Pancreas (tissue), 10 donors: ENCODE measurements around the gene S100A9. TPM values are rescaled to one million over a fixed set of nuclear protein-coding genes. Genes with fewer than 3 reads are reported as not detected.
"Not testable (repeated sequence)": the region's sequence is repeated elsewhere in the genome, so short reads cannot be mapped to it uniquely, and the experiment has no call there.

Experiments
- ATAC-seq, 4 donors: fragments of 200-7000 bp; cut with Tn5 transposase; one replicate each; pipeline versions ENCODE4 v1.8.0 to v1.9.1; 2020; ENCODE audit warnings: mild to moderate bottlenecking in 4 of 4, moderate library complexity in 4 of 4
- DNase-seq, 6 donors: peaks; one replicate each; pipeline ENCODE4 v3.0.0-alpha.2; 2020
- FAIRE-seq: peaks from 2 replicates; lab custom pipeline; 2012; peaks lifted over from hg19 to GRCh38; lab: Jason Lieb, UNC
- H3K27ac ChIP-seq, 4 donors: fragments of 200-600 bp; sonication (generic); 1 replicate in 3 of 4; 2 replicates in 1 of 4; pipeline versions ENCODE4 v1.5.0 to v1.8.0; 2020
- H3K27me3 ChIP-seq, 4 donors: fragments of 200-600 bp; one replicate each; pipeline ENCODE4 v1.8.0; 2021
- H3K36me3 ChIP-seq, 3 donors: fragments of 200-600 bp; sonication (generic) in 1 of 3; one replicate each; pipeline versions ENCODE4 v1.5.0 to v1.8.0; 2020 to 2021
- H3K4me1 ChIP-seq, 3 donors: fragments of 200-600 bp; one replicate each; pipeline ENCODE4 v1.8.0; 2021
- H3K4me3 ChIP-seq, 4 donors: fragments of 200-600 bp; sonication (generic) in 2 of 4; one replicate each; pipeline versions ENCODE4 v1.5.0 to v1.8.0; 2020 to 2021
- H3K9me3 ChIP-seq, 4 donors: fragments of 200-600 bp; one replicate each; pipeline ENCODE4 v1.8.0; 2021
- CTCF ChIP-seq, 4 donors: fragments of 200-600 bp; sonication (generic) in 3 of 4; IDR thresholded peaks; one replicate each; pipeline versions ENCODE4 v1.5.0 to v1.8.0; 2021; ENCODE audit warnings: antibody characterized with exemption in 4 of 4
- WGBS, 2 donors: extraction: QIAGEN DNeasy Blood & Tissue Kit; methylation state at CpG; one replicate each; pipeline ENCODE4 v1.1.7; 2013; 5-methylcytosine and 5-hydroxymethylcytosine counted together
- intact Hi-C, 3 donors: fragments of 100-400 bp; cut with DNase I; formaldehyde crosslinking; loops; one replicate each; pipeline versions ENCODE4 v1.11.1 to v1.14.2; 2022
- polyA plus RNA-seq, 2 donors: library from polyadenylated mRNA; stranded (reverse); fragments of 200-250 nt; gene quantifications; one replicate each; pipeline ENCODE4 v1.2.3, GENCODE V29; 2013
- total RNA-seq, 6 donors: library from RNA; stranded (reverse); fragmentation: NEBNext Ultra II Directional in 4 of 6; extraction: Animal tissue kit (Norgen Biotek cat#: 25700) in 4 of 6; gene quantifications; one replicate each; pipeline versions ENCODE4 v1.2.1 to v1.2.4, GENCODE V29; 2021 to 2023
- donor health status: healthy with polysubstance abuse.
- donor health status: DM: no; HTN: no; CAD: no; lungs with moderate emphysema.
- donor health status: DM: no; HTN: no; CAD: no.
- donor health status: control.
- donor health status: control.
- donor health status: Bipolar disorder and iron deficiency.
- donor health status: DM: yes; HTN: yes; CAD: no.
- donor health status: DM: no; HTN: no; CAD: no.
- donor health status: DM: no; HTN: no; CAD: no.
- donor health status: DM: yes; HTN: yes; CAD: no.

Gene S100A9
- total and polyA plus RNA-seq, 8 donors: 3.9 to 79.6 (median 36.8) TPM

- H3K4me3 ChIP-seq: no peak overlapping the region
- WGBS, 2 donors: 36 to 48% methylated on average over 2 of the region's 2 CpGs
- H3K36me3 ChIP-seq: no peaks in the 10 kb centered on the region
- DNase-seq: no peak
- no peaks in the 10 kb centered on the region for H3K4me1 ChIP-seq
- H3K9me3 ChIP-seq: no peaks in the 10 kb centered on the region
- no peak for ATAC-seq
- H3K27ac ChIP-seq: no peak overlapping the region
- intact Hi-C loops: no loop called here
- no peak for TF ChIP-seq CTCF (IDR thresholded peaks at IDR 0.05)
- no peaks in the 10 kb centered on the region for H3K27me3 ChIP-seq
- FAIRE-seq: no peak
These were observed 44.6 kb downstream of the S100A9 start for GRCh38 chr1:153402226-153402625.

DNA sequence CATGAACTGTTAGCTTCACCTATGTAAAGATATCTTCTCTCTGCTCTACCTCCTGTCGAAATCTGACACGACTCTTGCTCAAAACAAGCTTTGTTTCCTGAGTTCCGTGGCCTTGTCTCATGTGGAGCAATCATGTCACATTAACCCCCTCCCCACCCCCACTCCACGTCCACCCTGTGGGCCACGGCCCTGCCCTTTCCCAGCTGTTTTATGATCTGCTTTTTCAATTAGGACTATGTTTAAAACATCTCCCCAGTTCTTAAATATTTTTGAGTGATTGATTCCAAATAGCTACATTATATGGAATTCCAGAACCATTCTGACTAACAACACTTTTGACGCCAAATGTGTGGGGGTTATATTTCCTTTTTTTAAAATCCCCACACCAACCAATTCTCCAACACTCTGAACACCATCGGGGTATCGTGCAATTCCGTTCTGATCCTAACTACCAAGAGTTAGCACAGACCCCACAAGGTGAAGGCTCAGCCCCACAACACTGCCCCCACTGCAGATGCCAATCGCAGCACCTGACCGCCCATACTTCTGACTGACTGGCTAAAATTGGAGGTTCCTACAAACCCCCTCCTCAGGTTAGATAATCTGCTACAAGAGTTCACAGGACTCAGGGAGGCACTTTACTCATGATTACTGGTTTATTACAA, 45.9 kb downstream of the S100A9 start:
- Histone ChIP-seq H3K27me3 (no peaks in the 10 kb centered on the region), H3K36me3 (no peaks in the 10 kb centered on the region), H3K27ac (no peak overlapping the region), H3K9me3 (no peaks in the 10 kb centered on the region), H3K4me1 (no peaks in the 10 kb centered on the region), H3K4me3 (no peak overlapping the region)
- no peak for TF ChIP-seq CTCF (IDR thresholded peaks at IDR 0.05)
- intact Hi-C loops: no loop called here
- no peak for ATAC-seq
- FAIRE-seq: no peak
- no peak for DNase-seq
- WGBS, 2 donors: 59 to 63% methylated on average over 11 of the region's 11 CpGs

DNA sequence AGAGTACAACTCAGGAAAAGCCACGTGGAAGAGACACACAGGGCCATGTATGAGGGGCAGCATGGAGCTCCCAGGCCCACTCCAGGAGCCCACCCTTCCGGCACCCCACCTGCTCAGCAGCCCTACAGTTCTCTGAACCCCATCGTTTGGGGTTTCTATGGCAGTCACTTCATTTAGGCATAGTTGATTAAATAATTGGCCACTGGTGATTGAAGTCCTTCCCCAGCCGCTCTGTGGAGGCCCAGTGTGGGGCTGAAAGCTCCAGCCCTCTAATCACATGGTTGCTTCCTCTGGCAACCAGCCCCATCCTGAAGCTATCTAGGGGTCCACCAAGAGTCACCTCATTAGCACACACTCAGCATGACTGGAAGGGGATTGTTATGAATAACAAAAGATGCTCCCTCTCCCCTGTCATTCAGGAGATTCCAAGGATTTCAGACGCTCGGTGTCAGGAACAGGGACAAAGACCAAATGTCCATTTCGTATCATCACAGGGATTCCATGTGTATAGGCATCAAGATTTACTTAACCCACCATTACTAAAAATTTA, 46.5 kb downstream of the S100A9 start:
- Histone ChIP-seq H3K9me3 (no peaks in the 10 kb centered on the region), H3K4me1 (no peaks in the 10 kb centered on the region), H3K36me3 (no peaks in the 10 kb centered on the region), H3K27me3 (no peaks in the 10 kb centered on the region), H3K4me3 (no peak overlapping the region), H3K27ac (no peak overlapping the region)
- intact Hi-C loops: no loop called here
- WGBS, 2 donors: 64 to 76% methylated on average over 7 of the region's 7 CpGs
- FAIRE-seq (no peak), DNase-seq (no peak), ATAC-seq (no peak)
- no peak for TF ChIP-seq CTCF (IDR thresholded peaks at IDR 0.05)

DNA sequence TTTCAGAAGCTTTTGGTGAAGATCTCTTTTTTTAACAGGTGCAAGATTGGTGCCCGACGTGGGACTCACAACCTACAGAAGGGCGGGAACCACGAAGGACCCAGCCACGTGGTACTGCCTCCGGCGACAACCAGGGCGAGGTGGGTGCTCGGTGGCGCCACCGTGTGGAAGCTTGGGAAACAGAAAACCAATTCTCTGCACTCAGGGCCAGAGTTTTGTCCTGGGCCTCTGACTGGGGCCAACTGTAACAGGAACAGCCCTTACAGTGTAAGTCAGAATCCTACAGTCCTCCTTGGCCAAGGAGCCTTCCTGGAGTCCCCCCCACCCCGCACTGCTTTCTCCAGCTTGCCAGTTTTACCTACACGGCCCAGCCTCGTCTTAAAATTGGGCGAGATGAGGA, 47.1 kb downstream of the S100A9 start:
- peak in 2 of 6 donors; percentile 13 to 66 for DNase-seq
- ATAC-seq: peak in 2 of 4 donors; percentile 45 to 54
- intact Hi-C loops: no loop called here
- H3K27me3 ChIP-seq: no peaks in the 10 kb centered on the region
- FAIRE-seq: no peak
- 35 to 44% methylated on average over 15 of the region's 15 CpGs for WGBS, 2 donors
- no peaks in the 10 kb centered on the region for H3K4me1 ChIP-seq
- TF ChIP-seq CTCF (IDR thresholded peaks at IDR 0.05): peak in 2 of 4 donors; percentile 12 to 19
- H3K4me3 ChIP-seq: no peak overlapping the region
- H3K9me3 ChIP-seq: no peaks in the 10 kb centered on the region
- H3K27ac ChIP-seq: no peak overlapping the region
- no peaks in the 10 kb centered on the region for H3K36me3 ChIP-seq

GRCh38 chr1:153405825-153406599, 48.4 kb downstream of the S100A9 start:
- H3K36me3 ChIP-seq, ATAC-seq, intact Hi-C loops, H3K9me3 ChIP-seq, FAIRE-seq, H3K4me3 ChIP-seq, DNase-seq, H3K4me1 ChIP-seq, H3K27me3 ChIP-seq, H3K27ac ChIP-seq: not testable (repeated sequence)
- 52 to 61% methylated on average over 6 of the region's 6 CpGs for WGBS, 2 donors

GRCh38 chr1:153407274-153407673, 49.6 kb downstream of the S100A9 start:
- H3K9me3 ChIP-seq, intact Hi-C loops, FAIRE-seq, H3K4me1 ChIP-seq, DNase-seq, H3K4me3 ChIP-seq, H3K27me3 ChIP-seq, ATAC-seq, H3K36me3 ChIP-seq, H3K27ac ChIP-seq: not testable (repeated sequence)
- WGBS, 2 donors: 40 to 46% methylated on average over 11 of the region's 11 CpGs
